GM18861 (cell line): Measurements from ENCODE around the gene KLK3.

Experiments
- ATAC-seq: cut with Tn5 transposase; IDR thresholded peaks from one replicate; pipeline ENCODE4 v1.9.1; 2021; ENCODE audit not compliant: unreplicated experiment

Gene KLK3

GRCh38 chr19:50896591-50897190, 42.0 kb downstream of the KLK3 start:
- ATAC-seq, result peak; percentile 69

GRCh38 chr19:50897191-50897607, 42.5 kb downstream of the KLK3 start:
- peak; percentile 9 for ATAC-seq

GRCh38 chr19:50897612-50898011, 42.9 kb downstream of the KLK3 start:
- ATAC-seq, result peak; percentile 18

- ATAC-seq, result no peak
These were observed 43.3 kb downstream of the KLK3 start for GRCh38 chr19:50898018-50898417.

GRCh38 chr19:50899569-50899968, 44.9 kb downstream of the KLK3 start:
- no peak for ATAC-seq

- no peak for ATAC-seq
These were observed 47.9 kb downstream of the KLK3 start for GRCh38 chr19:50902640-50903039.

GRCh38 chr19:50906217-50906616, 51.5 kb downstream of the KLK3 start:
- ATAC-seq, result no peak

- ATAC-seq, result no peak
These were observed 53.6 kb downstream of the KLK3 start for GRCh38 chr19:50908336-50908735.

- ATAC-seq, result no peak
These were observed 54.7 kb downstream of the KLK3 start for GRCh38 chr19:50909240-50910070.
